Epithelial cell of prostate (primary cell): ENCODE results near the gene PDZD8.

ENCODE experiments used
- DNase-seq: peaks from one replicate; pipeline ENCODE4 v3.0.0-alpha.2; 2011; ENCODE audit warnings: low read depth, low spot score
- H3K27ac ChIP-seq: fragments of 450-650 bp; 2 replicates; pipeline ENCODE4 v1.5.1; 2017; ENCODE audit warnings: mild to moderate bottlenecking

Gene PDZD8

DNA sequence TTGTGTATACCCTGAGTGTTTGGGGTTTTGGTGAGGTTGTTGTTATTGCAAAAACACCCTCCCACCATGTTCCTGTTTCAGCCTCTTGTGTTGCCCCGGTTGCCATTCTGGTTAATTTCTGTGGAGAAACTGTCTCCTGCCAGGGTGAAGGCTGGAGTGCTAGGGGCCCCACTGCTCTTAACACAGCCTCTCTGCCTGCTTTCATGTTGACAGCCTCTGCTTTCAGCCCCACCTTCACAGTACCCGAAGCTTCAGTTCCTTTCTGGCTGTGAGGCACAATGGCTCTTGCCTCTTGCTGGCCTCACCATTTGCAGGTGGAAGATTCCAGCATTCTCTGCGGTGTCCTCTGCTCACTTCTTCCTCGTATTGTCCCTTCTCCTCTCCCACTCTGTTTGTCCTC is 115.2 kb downstream of the PDZD8 start:
- no peak overlapping the region for H3K27ac ChIP-seq
- DNase-seq = no peak

DNA sequence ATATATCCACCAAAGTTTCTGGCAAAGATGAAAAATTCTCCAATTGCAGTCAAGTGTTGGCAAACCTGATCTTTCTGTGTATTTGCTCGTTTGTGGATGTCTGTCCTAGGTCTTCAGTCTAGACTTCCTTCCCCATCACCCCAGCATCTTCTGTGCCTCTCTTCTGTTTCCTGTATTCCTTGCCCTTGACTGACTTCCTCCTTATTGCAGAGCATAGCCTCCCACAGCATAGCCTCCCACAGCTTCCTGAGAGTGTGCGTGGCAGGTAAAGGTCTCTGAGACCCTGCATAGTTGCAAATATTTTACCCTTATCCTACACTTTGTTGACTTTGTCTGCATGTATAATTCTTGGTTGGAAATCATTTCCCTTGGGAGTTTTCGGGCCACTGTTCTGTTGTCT is 116.0 kb downstream of the PDZD8 start:
- no peak overlapping the region for H3K27ac ChIP-seq
- DNase-seq = no peak

DNA sequence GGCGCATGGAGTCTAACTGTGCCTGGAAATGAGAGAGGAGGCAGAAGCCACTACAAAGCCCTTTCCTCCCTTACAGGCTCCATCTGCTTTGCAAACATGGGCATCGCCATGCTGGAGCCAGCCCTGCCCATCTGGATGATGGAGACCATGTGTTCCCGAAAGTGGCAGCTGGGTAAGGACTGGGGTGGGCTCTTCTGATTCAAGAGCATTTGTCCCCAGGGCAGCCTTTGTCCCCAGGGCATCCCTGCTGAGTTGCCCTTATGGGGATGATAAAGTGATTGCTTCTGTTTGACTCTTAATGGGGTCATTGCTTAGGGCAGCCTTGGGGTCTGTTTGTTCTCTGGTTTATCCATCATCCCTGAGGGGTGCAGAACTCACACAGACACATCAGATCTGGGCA is 117.5 kb downstream of the PDZD8 start:
- no peak for DNase-seq
- H3K27ac ChIP-seq = no peak overlapping the region

DNA sequence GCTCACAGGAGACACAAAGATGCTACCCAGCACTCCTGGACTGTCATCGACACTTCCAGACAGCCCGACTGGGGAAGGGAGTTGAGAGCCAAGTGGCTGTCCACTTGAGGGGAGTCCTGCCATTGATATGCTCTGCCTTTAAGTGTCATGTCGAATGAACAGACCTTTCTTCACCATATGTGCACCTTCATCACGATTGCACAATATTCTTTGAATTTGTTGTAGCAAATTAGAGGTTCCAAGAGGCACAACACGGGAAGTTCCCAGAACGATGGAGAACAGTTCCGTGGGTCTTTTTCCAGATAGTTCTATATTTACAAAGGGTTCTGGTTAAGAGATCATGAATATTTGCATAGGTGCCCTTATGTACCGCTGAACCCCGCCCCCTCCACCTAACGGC is 118.3 kb downstream of the PDZD8 start:
- H3K27ac ChIP-seq = no peak overlapping the region
- no peak for DNase-seq

DNA sequence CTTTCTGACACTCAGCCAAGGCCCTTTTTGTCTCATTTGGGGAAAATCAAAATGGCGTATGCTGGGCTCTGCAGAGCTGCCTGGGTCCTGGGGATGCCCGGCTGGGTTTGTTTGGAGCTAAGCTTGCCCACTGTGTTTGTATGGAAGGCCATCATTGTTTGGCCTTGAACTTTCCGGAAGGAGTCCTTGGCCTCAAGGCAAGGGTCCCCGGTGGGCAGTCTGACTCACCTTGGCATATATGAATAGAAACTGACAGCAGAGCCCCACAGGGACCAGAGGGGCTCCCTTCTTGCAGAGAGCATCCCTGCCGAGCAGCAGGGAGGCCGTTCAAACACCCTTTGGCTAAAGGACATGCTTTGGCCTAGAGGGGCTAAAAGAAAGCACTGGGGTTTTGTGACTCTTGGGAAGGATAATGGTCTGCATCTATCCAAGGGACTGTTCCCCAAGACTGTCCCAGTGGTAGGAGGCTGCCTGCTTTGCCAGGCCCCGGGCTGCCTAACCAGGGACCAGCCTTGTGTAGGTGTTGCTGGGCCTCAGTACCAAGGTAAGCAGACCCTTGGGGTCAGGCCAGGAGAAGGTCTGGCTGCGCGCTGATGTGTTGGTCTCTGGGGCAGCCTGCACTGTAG is 119.3 kb downstream of the PDZD8 start:
- no peak for DNase-seq

DNA sequence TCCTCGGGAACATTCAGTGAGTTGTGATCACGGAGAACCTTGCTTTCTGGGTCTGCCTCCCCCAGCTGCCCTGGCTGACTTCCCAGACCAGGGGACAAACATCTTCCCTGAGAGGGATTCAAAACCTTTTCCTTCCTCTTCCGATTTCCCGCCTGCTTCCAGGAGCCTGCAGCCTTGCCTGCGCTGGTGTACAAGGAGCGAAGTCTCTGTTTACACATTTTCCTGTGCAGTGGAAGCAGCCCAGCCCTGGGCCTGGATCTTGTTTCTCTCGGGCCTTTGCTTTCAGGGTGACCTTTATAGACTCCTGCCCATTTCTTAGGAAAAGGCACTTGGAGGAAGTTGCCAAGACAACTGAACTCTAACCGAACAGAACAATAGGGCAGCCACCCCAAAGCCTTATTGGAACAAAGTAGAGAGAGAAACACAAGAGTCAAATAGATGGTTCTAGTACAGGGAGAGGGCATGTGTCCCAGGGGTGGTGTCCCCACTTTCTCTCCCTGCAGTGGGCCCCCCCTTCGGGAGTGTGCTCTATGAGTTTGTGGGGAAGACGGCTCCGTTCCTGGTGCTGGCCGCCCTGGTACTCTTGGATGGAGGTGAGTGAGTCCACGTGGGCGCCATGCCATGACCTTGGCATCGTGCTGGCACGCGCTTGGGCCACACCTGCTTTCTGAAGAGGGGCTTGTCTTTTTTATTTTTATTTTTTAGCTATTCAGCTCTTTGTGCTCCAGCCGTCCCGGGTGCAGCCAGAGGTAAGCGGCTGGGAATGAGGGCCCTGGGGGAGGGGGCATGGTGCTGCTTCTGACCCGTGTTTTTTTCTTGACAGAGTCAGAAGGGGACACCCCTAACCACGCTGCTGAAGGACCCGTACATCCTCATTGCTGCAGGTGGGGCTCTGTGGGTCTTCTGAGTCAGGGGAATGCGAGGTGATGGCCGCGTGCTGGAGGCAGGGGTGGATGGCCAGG is 120.2 kb downstream of the PDZD8 start:
- no peak overlapping the region for H3K27ac ChIP-seq
- no peak for DNase-seq

More for the DNA sequence above, 119.3 kb downstream of the PDZD8 start:
- no peak overlapping the region for H3K27ac ChIP-seq

DNA sequence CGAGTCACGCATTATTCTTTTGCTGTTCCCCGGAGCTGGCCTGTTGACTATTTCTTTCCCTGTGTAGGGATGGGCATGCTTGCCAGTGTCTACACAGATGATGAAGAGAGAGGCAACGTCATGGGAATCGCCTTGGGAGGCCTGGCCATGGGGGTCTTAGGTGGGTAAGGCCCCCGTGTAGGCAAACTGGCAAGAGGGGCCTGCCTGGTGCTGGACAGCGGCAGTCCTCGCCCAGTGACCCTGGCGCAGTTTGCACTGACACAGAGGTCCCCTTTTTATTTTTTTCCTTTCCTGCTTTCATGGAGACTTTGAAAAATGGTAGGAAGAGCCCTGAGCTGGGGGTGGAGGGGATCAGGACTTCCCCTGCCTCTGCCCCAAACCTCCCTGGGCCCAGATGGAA is 120.9 kb downstream of the PDZD8 start:
- no peak for DNase-seq
- no peak overlapping the region for H3K27ac ChIP-seq

DNA sequence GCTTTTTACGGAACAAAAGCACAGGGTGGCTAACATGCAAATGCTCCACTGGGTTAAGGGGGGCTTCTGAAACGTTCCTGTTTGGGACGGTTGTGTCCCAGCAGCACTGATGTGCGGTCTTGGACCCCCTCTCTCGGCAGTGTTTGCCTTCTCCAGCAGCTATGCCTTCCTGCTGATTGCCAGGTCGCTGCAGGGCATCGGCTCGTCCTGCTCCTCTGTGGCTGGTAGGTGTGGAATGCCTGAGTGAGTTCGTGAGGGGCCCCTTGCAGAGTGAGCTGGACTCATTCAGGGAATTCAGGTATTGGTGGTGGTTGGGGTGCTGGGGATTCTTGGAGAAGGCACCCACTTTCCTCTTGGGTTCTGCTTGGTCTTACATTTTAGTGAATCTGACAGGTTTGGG is 121.3 kb downstream of the PDZD8 start:
- no peak for DNase-seq
- no peak overlapping the region for H3K27ac ChIP-seq

DNA sequence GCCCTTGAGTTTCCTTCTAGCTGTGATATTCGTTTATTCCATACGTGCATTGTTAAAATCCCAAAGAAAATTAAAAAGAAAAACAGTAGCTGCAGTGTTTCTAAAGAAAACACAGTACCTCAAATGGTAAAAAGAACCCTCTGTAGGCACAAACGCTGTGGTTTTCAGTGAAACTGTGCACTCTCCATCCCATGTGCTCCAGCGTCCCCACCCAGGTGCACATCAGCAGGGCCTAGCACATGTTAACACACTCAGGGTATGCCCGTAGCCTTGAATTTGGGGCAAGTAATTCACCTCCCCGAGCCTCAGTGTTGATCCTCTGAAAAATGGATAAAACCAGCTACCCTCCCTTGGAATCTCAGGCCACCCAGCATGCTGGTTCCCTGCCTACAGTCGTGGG is 124.8 kb downstream of the PDZD8 start:
- H3K27ac ChIP-seq = no peak overlapping the region
- DNase-seq = no peak

DNA sequence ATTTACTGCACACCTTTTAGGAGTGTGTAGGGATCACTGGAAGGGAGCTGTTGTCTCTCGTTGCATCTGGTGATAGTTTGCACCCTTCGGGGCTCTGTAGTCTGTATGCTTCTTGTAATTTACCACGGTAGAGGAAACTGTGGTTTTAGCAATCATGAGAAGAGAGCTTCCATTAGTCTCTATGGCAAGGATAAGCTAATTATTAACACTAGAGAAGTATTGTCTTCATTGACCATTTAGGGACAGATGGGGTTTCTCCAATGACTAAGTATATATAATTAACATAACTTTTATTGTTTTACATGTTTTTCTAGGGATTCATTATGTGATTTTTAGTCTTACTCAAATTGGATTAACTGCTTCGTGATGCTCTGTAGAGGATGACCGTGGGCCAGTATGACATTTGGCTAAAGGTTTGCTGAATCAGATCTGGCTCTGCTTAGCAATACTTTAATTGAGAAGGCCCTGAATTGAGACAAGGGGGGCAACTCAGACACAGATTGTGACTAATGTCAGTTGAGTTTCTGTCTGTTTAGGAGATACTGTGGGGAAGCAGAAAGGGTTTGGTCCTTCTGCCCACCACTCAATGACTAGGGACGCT is 125.6 kb downstream of the PDZD8 start:
- DNase-seq = no peak

DNA sequence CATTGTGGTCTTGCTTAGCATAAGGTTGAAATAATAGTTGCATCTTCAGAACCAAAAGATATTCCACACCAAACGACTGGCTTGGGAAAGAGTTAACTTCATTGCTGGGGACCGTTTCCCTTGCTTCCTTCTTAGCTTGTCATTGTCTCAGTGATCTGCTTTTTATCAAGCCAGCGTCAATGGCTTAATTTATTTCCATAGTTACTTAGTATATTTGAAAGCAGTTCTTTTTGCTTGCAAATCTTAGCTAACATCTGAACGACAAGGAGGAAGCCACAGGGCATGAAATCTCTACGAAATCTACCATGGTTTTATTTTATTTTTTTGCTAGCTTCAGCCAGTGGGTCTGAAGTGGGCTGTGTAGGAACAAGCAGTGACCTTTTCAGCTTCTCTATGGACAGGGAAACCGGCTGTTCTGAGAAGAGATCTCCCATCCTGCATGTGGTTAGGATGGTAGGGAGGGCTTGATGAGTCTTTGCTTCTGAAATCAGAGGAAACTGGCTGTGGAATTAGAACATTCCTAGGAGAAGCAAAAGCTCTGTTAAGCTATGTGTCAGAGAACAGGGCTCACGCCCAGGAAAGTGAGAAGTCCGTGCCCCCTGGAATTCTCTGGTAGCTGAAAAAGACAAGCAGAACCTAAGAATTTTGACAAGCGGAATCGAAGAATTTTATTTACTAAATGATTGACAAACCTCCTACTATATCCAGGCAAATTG is 126.3 kb downstream of the PDZD8 start:
- H3K27ac ChIP-seq = no peak overlapping the region
- DNase-seq = no peak

More for the DNA sequence above, 125.6 kb downstream of the PDZD8 start:
- H3K27ac ChIP-seq = no peak overlapping the region

DNA sequence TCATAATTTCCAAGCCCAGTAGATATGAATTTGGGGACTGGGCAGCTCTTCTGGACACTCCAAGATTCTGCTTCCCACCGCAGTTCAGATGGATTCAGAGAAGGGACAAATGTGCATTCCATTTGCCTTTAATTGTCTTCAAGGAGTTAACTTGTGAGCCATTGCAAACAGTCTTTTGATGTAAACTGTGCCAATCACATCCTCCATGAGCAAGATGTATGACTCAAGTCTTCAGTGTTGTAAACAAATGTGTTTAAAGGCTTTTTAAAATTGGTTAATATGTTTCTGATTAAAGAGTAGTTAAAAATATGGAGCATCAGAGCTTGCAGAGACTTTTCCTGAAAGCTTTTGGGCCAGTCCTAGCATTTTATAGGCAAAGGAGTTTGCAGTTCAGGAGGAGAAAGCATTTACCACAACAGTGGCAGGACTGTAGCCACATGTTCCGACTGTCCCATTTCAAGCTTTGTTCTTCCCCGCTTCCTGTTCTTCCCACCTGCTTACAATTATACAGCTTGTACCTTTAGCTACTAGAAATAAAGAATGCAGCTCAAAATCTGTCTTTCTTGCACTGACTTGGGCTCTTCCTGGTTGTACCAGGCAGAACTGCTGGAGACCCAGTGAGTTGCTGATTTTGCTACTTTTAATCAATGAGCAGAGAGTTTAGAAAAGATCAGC is 128.1 kb downstream of the PDZD8 start:
- DNase-seq = no peak
- H3K27ac ChIP-seq = no peak overlapping the region

DNA sequence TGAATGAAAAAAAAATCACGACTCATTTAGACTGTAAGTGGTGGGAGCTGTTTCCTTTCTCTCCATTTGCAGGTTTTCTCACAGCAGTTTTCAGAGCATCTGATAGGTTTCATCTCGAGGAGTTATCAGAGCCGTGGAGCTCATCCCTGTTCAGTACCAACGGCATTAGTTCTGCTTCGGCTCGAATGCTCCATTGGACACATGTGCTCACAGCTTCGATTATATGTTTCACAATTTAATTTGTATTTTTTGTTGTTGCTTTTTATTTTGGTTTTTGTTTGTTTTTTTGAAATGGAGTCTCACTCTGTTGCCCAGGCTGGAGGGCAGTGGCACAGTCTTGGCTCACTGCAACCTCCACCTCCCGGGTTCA is 132.8 kb downstream of the PDZD8 start:
- DNase-seq = no peak

DNA sequence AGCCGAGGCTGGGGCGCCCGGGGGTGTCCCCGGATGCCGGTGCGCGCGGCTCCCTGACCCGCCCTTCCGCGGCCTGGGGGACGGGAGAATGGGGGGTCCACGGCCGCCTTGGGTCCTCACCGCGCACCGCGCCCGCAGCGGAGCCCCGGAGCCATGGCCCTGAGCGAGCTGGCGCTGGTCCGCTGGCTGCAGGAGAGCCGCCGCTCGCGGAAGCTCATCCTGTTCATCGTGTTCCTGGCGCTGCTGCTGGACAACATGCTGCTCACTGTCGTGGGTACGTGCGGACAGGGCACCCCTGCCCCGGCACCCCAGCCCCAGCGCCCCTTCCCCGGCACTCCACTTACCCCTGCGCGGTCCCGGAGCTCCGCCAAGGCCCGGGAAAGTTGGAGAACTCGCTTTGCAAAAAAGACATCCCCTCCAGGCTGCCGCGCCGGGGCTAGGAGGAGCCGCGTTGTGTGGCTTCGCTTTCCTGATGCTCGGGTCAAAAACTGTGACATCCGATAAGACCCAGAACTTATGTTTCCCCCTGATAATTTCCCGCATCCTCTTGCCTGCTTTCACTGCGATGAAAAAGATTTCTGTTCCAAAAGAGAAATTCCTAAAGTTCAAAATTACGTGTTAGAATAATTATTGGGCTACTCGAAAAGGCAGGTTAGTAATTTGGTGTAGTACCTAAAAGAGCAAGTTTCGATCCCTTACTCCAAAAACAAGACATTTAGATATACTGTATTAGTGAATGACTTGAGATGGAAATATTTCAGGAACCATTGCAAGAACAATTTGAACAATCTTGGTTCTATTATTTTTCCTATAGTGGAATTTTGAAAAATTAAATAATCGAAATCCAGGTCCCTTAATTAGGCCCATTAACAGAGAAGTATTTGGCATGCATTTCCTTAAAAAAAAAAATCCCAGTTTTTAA is 133.4 kb downstream of the PDZD8 start:
- DNase-seq = no peak
- H3K27ac ChIP-seq = no peak overlapping the region

More for the DNA sequence above, 132.8 kb downstream of the PDZD8 start:
- H3K27ac ChIP-seq = no peak overlapping the region

DNA sequence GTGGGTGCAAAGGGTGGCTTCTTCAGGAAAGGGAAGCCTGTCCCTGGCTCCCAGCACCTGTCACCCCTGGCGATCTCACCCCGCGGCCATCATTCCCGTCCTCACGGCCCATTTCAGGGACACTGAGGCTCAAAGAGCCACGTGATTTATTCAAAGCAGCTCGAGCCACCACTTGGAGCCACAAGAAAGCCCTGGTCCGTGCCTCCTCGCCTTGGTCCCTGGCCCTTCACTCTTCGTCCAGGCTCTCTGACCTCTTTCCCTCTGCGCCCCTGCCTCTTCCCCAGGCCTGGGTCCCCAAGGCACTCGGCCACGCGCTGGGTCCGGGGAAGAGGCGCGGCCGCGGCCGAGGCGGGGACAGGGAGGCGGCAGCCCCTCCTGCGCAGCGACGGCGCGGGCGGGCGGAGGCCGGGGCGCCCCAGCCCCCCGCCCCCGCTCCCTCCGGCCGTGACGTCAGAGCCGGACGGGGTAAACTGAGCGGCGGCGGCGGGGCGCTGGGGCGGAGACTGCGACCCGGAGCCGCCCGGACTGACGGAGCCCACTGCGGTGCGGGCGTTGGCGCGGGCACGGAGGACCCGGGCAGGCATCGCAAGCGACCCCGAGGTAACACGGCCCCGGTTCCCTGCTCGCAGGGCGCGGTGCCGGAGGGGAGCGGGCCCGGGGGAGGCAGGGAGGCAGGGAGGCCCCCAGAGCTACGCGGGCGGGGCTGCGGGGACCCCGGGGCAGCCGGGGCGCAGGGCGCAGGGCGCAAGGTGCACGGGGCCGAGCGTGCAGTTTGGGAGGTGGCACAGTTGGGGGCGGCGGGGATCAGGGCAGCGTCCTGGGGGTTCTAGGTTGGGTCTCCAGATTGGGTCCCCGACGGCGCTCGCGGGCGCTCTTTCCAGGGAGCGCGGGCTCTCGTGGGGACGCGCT is 134.4 kb downstream of the PDZD8 start, which contains the start of gene SLC18A2:
SLC18A2 (plus strand) TSS at position 494 of the 909 bp plus-strand sequence. CDS start 580 bp downstream, outside the sequence.
- no peak within 1 kb of the TSS for H3K27ac ChIP-seq
- no peak for DNase-seq

DNA sequence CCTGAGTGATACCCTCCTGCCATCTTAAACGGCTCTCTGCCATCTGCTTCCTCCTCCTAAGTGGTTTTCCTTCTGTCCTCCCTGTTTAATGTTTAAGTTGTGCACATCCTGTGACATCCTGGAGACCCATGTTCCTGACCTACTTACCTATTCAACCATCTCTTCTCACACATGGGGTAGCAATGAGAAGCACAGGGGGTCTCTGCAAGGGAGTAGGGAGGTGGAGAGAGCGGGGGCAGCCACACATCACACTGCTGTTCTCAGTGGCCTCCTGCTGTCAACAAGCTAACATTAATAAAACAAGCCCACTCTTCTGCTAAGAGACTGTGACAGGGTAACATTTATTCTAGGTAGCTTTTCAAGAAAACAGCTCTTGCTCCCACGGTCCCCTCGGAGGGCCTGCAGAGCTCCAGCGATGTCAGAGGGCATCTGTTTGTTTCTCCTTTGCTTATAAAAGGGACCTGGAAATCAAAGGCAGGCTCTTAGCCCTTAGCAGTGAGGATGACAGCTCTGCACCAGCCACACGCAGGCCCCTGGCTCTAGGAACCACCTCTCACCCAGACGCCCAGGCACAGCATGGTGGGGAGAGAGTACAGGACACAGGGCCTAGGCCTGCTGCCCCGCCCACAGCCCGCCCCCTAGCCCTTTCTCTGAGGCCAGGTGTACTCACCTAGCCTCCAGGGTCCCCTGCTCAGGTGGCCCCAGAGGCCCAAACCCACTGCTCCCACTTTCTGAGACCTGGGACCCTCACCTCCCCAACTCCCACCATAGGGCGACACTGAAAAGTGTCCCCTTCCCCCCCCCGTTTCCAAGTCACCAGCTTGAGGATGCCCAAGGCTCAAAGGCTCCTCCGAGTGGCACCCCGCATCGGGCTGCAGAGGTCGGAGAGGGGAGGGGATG is 135.3 kb downstream of the PDZD8 start:
- no peak overlapping the region for H3K27ac ChIP-seq

DNA sequence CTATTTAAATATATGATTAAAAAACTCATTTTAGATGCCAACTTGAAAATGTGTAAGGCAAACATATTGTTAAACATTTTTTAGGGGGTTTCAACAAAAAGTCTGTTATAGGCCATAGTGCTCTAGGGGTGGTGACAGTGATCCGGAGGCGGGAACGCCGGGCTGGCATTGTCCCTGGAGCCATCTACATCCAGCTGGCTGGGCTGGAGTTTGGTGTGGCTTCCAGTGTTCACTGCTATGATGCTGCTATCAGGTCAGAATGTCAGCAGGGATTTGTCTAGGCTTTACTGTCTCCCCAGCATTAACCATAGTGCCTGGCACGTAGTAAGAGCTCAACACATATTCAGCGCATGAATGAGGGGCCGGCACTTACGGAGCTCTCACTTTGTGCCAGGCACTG is 136.2 kb downstream of the PDZD8 start:
- no peak overlapping the region for H3K27ac ChIP-seq
- no peak for DNase-seq

More for the DNA sequence above, 135.3 kb downstream of the PDZD8 start:
- no peak for DNase-seq
